ENCODE data around the gene LY6G6D.

The LY6G6D gene

DNA sequence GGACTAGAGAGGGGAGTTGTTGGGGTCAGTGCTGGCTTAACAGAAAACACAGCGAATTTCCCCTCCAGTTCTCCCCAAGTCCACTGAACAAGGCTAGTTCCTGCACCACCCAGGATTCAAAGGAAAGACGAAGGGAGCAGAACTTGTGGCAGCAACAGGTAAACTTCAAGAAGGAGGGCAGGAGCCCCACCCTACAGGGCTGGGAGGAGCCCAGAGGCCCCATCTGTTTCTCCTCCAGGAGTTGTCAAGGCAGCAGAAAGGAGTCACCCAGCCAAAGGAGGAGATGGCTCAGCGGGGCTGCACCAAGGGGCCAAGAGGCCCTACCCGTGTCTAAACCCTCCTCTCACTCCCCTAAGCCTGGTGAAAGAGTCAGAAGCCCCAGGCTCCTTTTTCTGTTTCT lies 49.0 kb downstream of the LY6G6D start:
- TF ChIP-seq, protein P1, sequence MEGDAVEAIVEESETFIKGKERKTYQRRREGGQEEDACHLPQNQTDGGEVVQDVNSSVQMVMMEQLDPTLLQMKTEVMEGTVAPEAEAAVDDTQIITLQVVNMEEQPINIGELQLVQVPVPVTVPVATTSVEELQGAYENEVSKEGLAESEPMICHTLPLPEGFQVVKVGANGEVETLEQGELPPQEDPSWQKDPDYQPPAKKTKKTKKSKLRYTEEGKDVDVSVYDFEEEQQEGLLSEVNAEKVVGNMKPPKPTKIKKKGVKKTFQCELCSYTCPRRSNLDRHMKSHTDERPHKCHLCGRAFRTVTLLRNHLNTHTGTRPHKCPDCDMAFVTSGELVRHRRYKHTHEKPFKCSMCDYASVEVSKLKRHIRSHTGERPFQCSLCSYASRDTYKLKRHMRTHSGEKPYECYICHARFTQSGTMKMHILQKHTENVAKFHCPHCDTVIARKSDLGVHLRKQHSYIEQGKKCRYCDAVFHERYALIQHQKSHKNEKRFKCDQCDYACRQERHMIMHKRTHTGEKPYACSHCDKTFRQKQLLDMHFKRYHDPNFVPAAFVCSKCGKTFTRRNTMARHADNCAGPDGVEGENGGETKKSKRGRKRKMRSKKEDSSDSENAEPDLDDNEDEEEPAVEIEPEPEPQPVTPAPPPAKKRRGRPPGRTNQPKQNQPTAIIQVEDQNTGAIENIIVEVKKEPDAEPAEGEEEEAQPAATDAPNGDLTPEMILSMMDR (IDR thresholded peaks at IDR 0.05; ENCODE audit: unreplicated experiment in 3 of 3) = no peak
- H3K27ac Mint-ChIP-seq = peak overlapping the region; percentile 76 to 90 (median 87)
- H3K27me3 Mint-ChIP-seq (ENCODE audit: low read depth) = no peaks in the 10 kb centered on the region
- no peak overlapping the region for H3K4me3 Mint-ChIP-seq
- peaks cover 16% of the 10 kb centered on the region for H3K36me3 Mint-ChIP-seq (ENCODE audit: low read depth)
- peaks cover 15% of the 10 kb centered on the region for H3K4me1 Mint-ChIP-seq
- H3K9me3 Mint-ChIP-seq = no peaks in the 10 kb centered on the region

DNA sequence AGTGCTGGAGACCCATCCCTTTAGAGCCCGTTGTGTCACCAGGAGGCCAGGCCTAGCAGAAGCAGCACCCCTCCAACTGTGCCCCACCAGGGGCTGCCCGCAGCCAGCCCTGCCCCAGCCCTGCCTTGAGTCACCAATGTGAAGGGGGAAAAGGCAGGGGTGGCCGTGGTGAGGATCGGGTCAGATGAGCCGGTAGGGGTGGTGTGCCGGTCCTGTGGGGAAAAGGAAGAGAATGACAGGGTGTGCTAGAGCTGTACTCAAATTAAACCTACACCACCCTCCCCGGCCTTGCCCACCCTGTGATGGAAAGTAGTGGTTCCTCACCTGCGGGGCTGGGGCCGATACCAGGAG lies 50.4 kb downstream of the LY6G6D start:
- TF ChIP-seq, protein P1 (IDR thresholded peaks at IDR 0.05; ENCODE audit: unreplicated experiment in 3 of 3) = no peak
- Mint-ChIP-seq H3K36me3 (ENCODE audit: low read depth) (peaks cover 10% of the 10 kb centered on the region), H3K9me3 (no peaks in the 10 kb centered on the region), H3K27me3 (ENCODE audit: low read depth) (no peaks in the 10 kb centered on the region), H3K4me3 (peak overlapping the region in 1 of 3 experiments; percentile 36), H3K4me1 (peaks cover 15% of the 10 kb centered on the region), H3K27ac (no peak overlapping the region)

DNA sequence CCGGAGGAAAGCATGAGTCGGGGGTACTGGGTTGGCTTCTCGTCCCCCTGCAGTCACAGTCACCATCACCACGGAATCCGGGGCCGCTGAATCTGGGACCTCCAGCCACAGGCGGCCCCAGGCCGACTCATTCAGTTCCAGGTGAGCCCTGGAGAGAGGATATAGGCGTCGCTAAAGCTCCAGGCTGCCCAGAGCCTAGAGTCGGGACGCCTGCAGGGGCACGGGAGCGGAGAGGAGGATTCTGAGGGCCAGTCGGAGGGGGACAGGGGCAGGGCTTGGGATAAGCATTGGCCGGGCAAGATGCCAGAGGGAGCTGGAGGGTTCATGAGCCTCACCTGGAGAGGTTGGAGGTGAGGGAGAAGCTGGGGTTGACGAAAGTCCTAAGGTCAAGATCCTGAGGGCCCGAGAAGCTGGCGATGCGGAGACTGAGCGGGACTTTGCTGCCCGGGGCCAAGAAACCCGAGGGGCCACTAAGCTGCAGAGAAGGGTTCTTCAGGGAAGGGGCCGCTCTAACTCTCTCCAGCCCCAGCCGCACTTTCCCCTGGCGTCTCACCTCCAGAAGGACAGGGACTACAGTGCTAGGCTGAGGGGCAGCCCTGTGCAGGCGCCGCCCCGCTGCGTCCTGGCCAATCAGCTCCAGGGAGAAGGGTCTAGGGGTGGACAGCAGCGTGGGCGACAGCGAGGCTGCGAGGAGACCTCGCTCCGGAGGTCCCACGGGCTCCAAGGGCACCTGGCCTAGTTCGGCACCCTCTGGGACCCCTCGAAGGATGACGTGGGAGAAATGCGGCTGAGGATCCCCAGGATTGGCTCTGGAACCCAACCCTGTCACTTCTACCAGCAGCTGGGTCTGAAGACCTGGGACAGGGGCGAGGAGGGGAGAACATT lies 51.0 kb downstream of the LY6G6D start:
- Mint-ChIP-seq H3K27ac (no peak overlapping the region), H3K36me3 (ENCODE audit: low read depth) (peaks cover 5% of the 10 kb centered on the region), H3K9me3 (no peaks in the 10 kb centered on the region), H3K4me3 (peak overlapping the region in 1 of 3 experiments; percentile 40), H3K4me1 (peaks cover 15% of the 10 kb centered on the region), H3K27me3 (ENCODE audit: low read depth) (no peaks in the 10 kb centered on the region)
- TF ChIP-seq, protein P1 (IDR thresholded peaks at IDR 0.05; ENCODE audit: unreplicated experiment in 3 of 3) = no peak

DNA sequence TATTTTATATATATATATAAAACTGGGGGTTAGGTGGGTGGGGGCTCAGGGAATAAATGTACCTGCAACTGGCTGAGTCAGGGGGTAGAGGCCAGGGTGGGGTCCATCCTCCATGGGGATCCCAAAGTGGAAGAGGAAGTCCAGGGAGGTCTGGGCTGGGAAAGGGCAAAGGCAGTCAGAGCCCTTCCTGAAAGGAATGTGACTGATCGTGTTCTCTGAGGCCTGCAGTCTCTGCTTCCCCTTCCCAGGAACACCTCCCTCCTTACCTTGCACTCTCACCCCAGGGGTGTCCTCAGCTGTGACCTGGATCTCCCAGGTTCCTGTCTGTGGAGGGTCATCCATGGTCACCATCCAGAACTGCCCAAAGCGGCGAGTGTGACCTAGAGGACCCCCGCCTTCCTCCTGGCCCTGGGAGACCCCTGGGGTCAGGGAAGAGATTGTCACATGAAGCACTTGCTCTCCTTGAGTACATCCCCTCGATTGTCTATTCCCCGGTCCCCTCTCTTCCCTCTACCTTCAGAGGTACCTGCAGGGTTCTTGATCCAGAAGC lies 52.0 kb downstream of the LY6G6D start:
- H3K27me3 Mint-ChIP-seq (ENCODE audit: low read depth) = no peaks in the 10 kb centered on the region
- peaks cover 1% of the 10 kb centered on the region for H3K36me3 Mint-ChIP-seq (ENCODE audit: low read depth)
- no peaks in the 10 kb centered on the region for H3K9me3 Mint-ChIP-seq
- H3K4me1 Mint-ChIP-seq = peaks cover 15% of the 10 kb centered on the region
- TF ChIP-seq, protein P1 (IDR thresholded peaks at IDR 0.05; ENCODE audit: unreplicated experiment in 3 of 3) = no peak
- no peak overlapping the region for H3K4me3 Mint-ChIP-seq
- no peak overlapping the region for H3K27ac Mint-ChIP-seq
